ENCODE results near the gene CACNA2D1.

Gene CACNA2D1

DNA sequence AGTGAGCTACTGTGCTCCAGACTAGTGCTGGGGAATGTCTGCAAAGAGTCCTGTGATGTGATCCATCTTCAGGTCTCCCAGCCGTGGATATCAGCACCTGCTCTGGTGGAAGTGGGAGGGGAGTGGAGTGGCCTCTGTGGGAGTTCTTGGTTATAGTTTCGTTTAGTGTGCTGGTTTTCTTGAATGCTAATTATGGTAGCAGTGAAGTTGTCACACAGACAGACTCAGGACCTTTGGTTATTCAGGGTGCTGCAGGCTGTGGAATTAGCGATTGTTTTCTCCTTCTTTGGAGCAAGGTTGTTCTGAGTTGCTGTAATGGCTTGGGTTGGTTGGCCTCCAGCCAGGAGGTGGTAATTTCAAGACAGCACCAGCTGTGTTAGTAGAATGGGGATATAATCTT is 541.0 kb downstream of the CACNA2D1 start:
- DNase-seq (ENCODE audit: low read depth in 2 of 2, low spot score in 1 of 2): no peak

Measured in stimulated activated CD8-positive, alpha-beta memory T cell treated with anti-CD3 and anti-CD28 coated beads, Interleukin-4, amount 100 ng/mL, for 4 hours (primary cell).